Measurements from ENCODE around the gene AOPEP. TPM values are rescaled to one million over a fixed set of nuclear protein-coding genes. Genes with fewer than 3 reads are reported as not detected.

The AOPEP gene
- total RNA-seq, 6 donors from 2014 or later, result 55.4 to 410 (median 111) TPM

DNA sequence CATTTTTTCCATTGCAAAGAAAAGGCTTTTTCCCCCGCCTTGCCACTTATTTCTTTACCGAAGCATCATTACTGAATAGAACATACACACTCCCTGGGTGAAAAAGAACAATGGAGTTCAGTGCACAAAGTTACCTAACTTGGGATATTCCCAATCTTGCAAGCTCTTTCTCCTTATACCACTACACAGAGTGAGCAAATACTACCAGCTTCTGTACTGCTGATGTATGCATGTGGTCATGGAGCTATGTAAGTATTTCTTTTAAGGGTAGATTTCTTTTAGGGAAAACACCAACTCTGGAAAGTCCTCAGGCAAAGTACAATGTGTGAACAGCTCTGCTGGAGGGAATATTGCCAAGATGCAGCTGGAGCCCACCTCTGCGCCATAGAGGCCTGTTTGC is 81.1 kb downstream of the AOPEP start:
- Histone ChIP-seq H3K9me3 (no peaks in the 10 kb centered on the region), H3K27me3 (no peaks in the 10 kb centered on the region), H3K4me3 (no peak overlapping the region), H3K4me1 (peaks cover 25 to 30% (median 26%) of the 10 kb centered on the region in 4 donors), H3K36me3 (peaks cover 0 to 3% (median 0%) of the 10 kb centered on the region in 4 donors), H3K27ac (peak overlapping the region in 2 of 4 donors; percentile 26 to 58)
- WGBS, 2 donors, result 82 to 85% methylated on average over 3 of the region's 3 CpGs
- peak in 1 of 4 donors; percentile 36 for TF ChIP-seq EP300 (IDR thresholded peaks at IDR 0.05)
- no peak for TF ChIP-seq POLR2AphosphoS5 (IDR thresholded peaks at IDR 0.05)
- ATAC-seq (ENCODE audit: low FRiP score in 2 of 2) (no peak), DNase-seq (no peak)

- Histone ChIP-seq H3K27me3 (no peaks in the 10 kb centered on the region), H3K4me1 (peaks cover 25 to 29% (median 27%) of the 10 kb centered on the region in 4 donors), H3K27ac (no peak overlapping the region), H3K9me3 (no peaks in the 10 kb centered on the region), H3K36me3 (peaks cover 0 to 3% (median 0%) of the 10 kb centered on the region in 4 donors), H3K4me3 (no peak overlapping the region)
- TF ChIP-seq CTCF (IDR thresholded peaks at IDR 0.05), result no peak
- 96 to 98% methylated on average over 6 of the region's 6 CpGs for WGBS, 2 donors
- DNase-seq, result no peak
- no peak for ATAC-seq (ENCODE audit: low FRiP score in 2 of 2)
These were observed 82.6 kb downstream of the AOPEP start for GRCh38 chr9:94808926-94809700.

- Histone ChIP-seq H3K9me3 (no peaks in the 10 kb centered on the region), H3K27ac (no peak overlapping the region), H3K4me3 (no peak overlapping the region), H3K27me3 (no peaks in the 10 kb centered on the region), H3K36me3 (peaks cover 0 to 3% (median 0%) of the 10 kb centered on the region in 4 donors), H3K4me1 (peaks cover 22 to 25% (median 25%) of the 10 kb centered on the region in 4 donors)
- TF ChIP-seq POLR2A (IDR thresholded peaks at IDR 0.05) (no peak), CTCF (IDR thresholded peaks at IDR 0.05) (no peak), POLR2AphosphoS5 (IDR thresholded peaks at IDR 0.05) (no peak), EP300 (IDR thresholded peaks at IDR 0.05) (no peak)
- DNase-seq (no peak), ATAC-seq (ENCODE audit: low FRiP score in 2 of 2) (no peak)
- WGBS, 2 donors, result 92 to 98% methylated on average over 6 of the region's 6 CpGs
These were observed 83.3 kb downstream of the AOPEP start for GRCh38 chr9:94809778-94810177.

DNA sequence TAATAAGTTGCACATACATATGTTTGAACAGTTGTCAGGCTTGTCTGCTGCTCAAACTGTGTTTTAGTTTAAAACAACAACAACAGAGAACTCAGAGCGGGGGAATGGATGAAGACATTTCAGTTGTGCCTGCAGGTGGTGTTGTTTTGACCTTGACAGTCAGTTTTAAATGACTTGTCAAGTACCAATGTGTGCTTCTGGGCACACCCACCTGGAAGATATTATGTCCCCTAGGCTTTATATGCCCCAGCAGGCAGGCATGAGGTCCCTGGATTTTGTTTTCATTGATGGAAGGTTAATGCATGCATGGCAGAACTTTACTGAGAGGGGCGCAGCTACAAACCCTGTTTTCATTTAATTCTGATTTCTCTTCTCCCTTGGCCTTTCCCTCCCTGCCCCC is 84.6 kb downstream of the AOPEP start:
- WGBS, 2 donors, result 94 to 98% methylated on average over 2 of the region's 2 CpGs
- Histone ChIP-seq H3K4me3 (no peak overlapping the region), H3K36me3 (peaks cover 0 to 3% (median 0%) of the 10 kb centered on the region in 4 donors), H3K27me3 (no peaks in the 10 kb centered on the region), H3K4me1 (peaks cover 12 to 14% (median 13%) of the 10 kb centered on the region in 4 donors), H3K27ac (no peak overlapping the region), H3K9me3 (no peaks in the 10 kb centered on the region)
- DNase-seq, result no peak
- TF ChIP-seq CTCF (IDR thresholded peaks at IDR 0.05), result no peak
- no peak for TF ChIP-seq POLR2A (IDR thresholded peaks at IDR 0.05)
- TF ChIP-seq EP300 (IDR thresholded peaks at IDR 0.05), result no peak
- TF ChIP-seq POLR2AphosphoS5 (IDR thresholded peaks at IDR 0.05), result no peak
- ATAC-seq (ENCODE audit: low FRiP score in 2 of 2), result no peak

- no peak for TF ChIP-seq CTCF (IDR thresholded peaks at IDR 0.05)
- no peak for TF ChIP-seq EP300 (IDR thresholded peaks at IDR 0.05)
- no peak for TF ChIP-seq POLR2AphosphoS5 (IDR thresholded peaks at IDR 0.05)
- TF ChIP-seq POLR2A (IDR thresholded peaks at IDR 0.05), result no peak
- H3K4me1 ChIP-seq, result peaks cover 0 to 4% (median 3%) of the 10 kb centered on the region in 4 donors
- no peak overlapping the region for H3K4me3 ChIP-seq
- H3K27ac ChIP-seq, result no peak overlapping the region
- H3K27me3 ChIP-seq, result no peaks in the 10 kb centered on the region
- WGBS, 2 donors, result 89 to 91% methylated on average over 2 of the region's 2 CpGs
- ATAC-seq (ENCODE audit: low FRiP score in 2 of 2), result no peak
- H3K9me3 ChIP-seq, result no peaks in the 10 kb centered on the region
- H3K36me3 ChIP-seq, result peaks cover 0 to 3% (median 0%) of the 10 kb centered on the region in 4 donors
- no peak for DNase-seq
These were observed 85.8 kb downstream of the AOPEP start for GRCh38 chr9:94812343-94812742.

All from upper lobe of left lung (tissue), 6 donors.